SJCRH30 (cell line): ENCODE measurements around the gene PLA2G5. TPM values are rescaled to one million over a fixed set of nuclear protein-coding genes. Genes with fewer than 3 reads are reported as not detected.

ENCODE experiments used
- DNase-seq, 2 experiments: peaks; one replicate each; pipeline ENCODE4 v3.0.0-alpha.2; 2015 to 2020
- H3K27ac ChIP-seq: fragments of 250-450 bp; sonication (Bioruptor Pico); 2 replicates; pipeline ENCODE4 v1.5.1; 2020; ENCODE audit warnings: mild to moderate bottlenecking, moderate library complexity
- H3K27me3 ChIP-seq: fragments of 250-450 bp; sonication (Bioruptor Pico); 2 replicates; pipeline ENCODE4 v1.5.1; 2020; ENCODE audit warnings: mild to moderate bottlenecking, moderate library complexity
- H3K36me3 ChIP-seq: fragments of 250-450 bp; sonication (Bioruptor Pico); 2 replicates; pipeline ENCODE4 v1.5.1; 2020; ENCODE audit warnings: mild to moderate bottlenecking, moderate library complexity
- H3K4me1 ChIP-seq: fragments of 250-450 bp; sonication (Bioruptor Pico); 2 replicates; pipeline ENCODE4 v1.5.1; 2020; ENCODE audit warnings: mild to moderate bottlenecking, moderate library complexity
- H3K4me3 ChIP-seq: fragments of 250-450 bp; sonication (Bioruptor Pico); 2 replicates; pipeline ENCODE4 v1.5.1; 2020; ENCODE audit warnings: mild to moderate bottlenecking, moderate library complexity
- H3K9me3 ChIP-seq: fragments of 250-450 bp; sonication (Bioruptor Pico); replicated peaks from 2 replicates; pipeline ENCODE4 v1.5.1; 2020; ENCODE audit warnings: mild to moderate bottlenecking, moderate library complexity
- total RNA-seq: library from RNA; depleted of rRNA; stranded (reverse); fragments of >200 nt; shearing (Covaris generic); gene quantifications from 2 replicates; pipeline ENCODE4 v1.2.3, GENCODE V29; 2014

The PLA2G5 gene
- total RNA-seq, 1 experiment from 2014 or later: 0.51 TPM

- Histone ChIP-seq H3K27ac (no peak overlapping the region), H3K4me1 (no peaks in the 10 kb centered on the region), H3K4me3 (no peak overlapping the region), H3K27me3 (no peaks in the 10 kb centered on the region; the same call in 1 of the 2 replicates), H3K36me3 (no peaks in the 10 kb centered on the region), H3K9me3 (no peaks in the 10 kb centered on the region)
- no peak for DNase-seq
Observed at GRCh38 chr1:20090119-20090518, 20.1 kb downstream of the PLA2G5 start.

- no peak overlapping the region for H3K27ac ChIP-seq
- no peaks in the 10 kb centered on the region for H3K4me1 ChIP-seq
- no peak overlapping the region for H3K4me3 ChIP-seq
- no peaks in the 10 kb centered on the region; the same call in 1 of the 2 replicates for H3K27me3 ChIP-seq
- no peak for DNase-seq
- no peaks in the 10 kb centered on the region for H3K9me3 ChIP-seq
- no peaks in the 10 kb centered on the region for H3K36me3 ChIP-seq
Observed at GRCh38 chr1:20090641-20091040, 20.6 kb downstream of the PLA2G5 start.

GRCh38 chr1:20093303-20093702, 23.3 kb downstream of the PLA2G5 start:
- H3K27me3 ChIP-seq: no peaks in the 10 kb centered on the region; the same call in 1 of the 2 replicates
- no peak for DNase-seq
- H3K9me3 ChIP-seq: peaks cover 6% of the 10 kb centered on the region; the same call in 1 of the 2 replicates

GRCh38 chr1:20093940-20094391, 24.0 kb downstream of the PLA2G5 start:
- H3K4me1 ChIP-seq: no peaks in the 10 kb centered on the region
- H3K27me3 ChIP-seq: no peaks in the 10 kb centered on the region; the same call in 1 of the 2 replicates
- peaks cover 6% of the 10 kb centered on the region; the same call in 1 of the 2 replicates for H3K9me3 ChIP-seq
- H3K4me3 ChIP-seq: no peak overlapping the region
- H3K36me3 ChIP-seq: no peaks in the 10 kb centered on the region
- no peak for DNase-seq
- H3K27ac ChIP-seq: no peak overlapping the region

More at GRCh38 chr1:20093303-20093702, 23.3 kb downstream of the PLA2G5 start:
- Histone ChIP-seq H3K4me3 (no peak overlapping the region), H3K27ac (no peak overlapping the region), H3K4me1 (no peaks in the 10 kb centered on the region), H3K36me3 (no peaks in the 10 kb centered on the region)

GRCh38 chr1:20095564-20096434, 25.8 kb downstream of the PLA2G5 start:
- Histone ChIP-seq H3K9me3 (peaks cover 6% of the 10 kb centered on the region; the same call in 1 of the 2 replicates), H3K4me1 (no peaks in the 10 kb centered on the region), H3K27me3 (no peaks in the 10 kb centered on the region; the same call in 1 of the 2 replicates), H3K36me3 (no peaks in the 10 kb centered on the region), H3K27ac (no peak overlapping the region), H3K4me3 (no peak overlapping the region)
- DNase-seq: no peak

- no peak for DNase-seq
- no peak overlapping the region for H3K27ac ChIP-seq
- no peaks in the 10 kb centered on the region for H3K27me3 ChIP-seq
- H3K36me3 ChIP-seq: no peaks in the 10 kb centered on the region
- H3K4me1 ChIP-seq: no peaks in the 10 kb centered on the region
- peaks cover 6% of the 10 kb centered on the region; the same call in 1 of the 2 replicates for H3K9me3 ChIP-seq
- H3K4me3 ChIP-seq: no peak overlapping the region
Observed at GRCh38 chr1:20096840-20097447, 26.9 kb downstream of the PLA2G5 start.

GRCh38 chr1:20099533-20099932, 29.5 kb downstream of the PLA2G5 start:
- Histone ChIP-seq H3K27ac (no peak overlapping the region), H3K4me1 (no peaks in the 10 kb centered on the region; the same call in 1 of the 2 replicates), H3K27me3 (peaks cover 10% of the 10 kb centered on the region), H3K36me3 (no peaks in the 10 kb centered on the region), H3K4me3 (no peak overlapping the region), H3K9me3 (peaks cover 6% of the 10 kb centered on the region; the same call in 1 of the 2 replicates)
- DNase-seq: no peak

GRCh38 chr1:20100632-20101355, 30.8 kb downstream of the PLA2G5 start:
- Histone ChIP-seq H3K27ac (no peak overlapping the region), H3K4me3 (no peak overlapping the region), H3K9me3 (peaks cover 6% of the 10 kb centered on the region; the same call in 1 of the 2 replicates), H3K4me1 (no peaks in the 10 kb centered on the region; the same call in 1 of the 2 replicates), H3K27me3 (peaks cover 10% of the 10 kb centered on the region), H3K36me3 (no peaks in the 10 kb centered on the region)
- DNase-seq: peak; percentile 16 to 56

- no peak overlapping the region for H3K4me3 ChIP-seq
- H3K27ac ChIP-seq: no peak overlapping the region
- peaks cover 10% of the 10 kb centered on the region for H3K27me3 ChIP-seq
- no peaks in the 10 kb centered on the region for H3K36me3 ChIP-seq
- no peaks in the 10 kb centered on the region for H3K9me3 ChIP-seq
- no peaks in the 10 kb centered on the region; the same call in 1 of the 2 replicates for H3K4me1 ChIP-seq
- DNase-seq: no peak
Observed at GRCh38 chr1:20102875-20103274, 32.9 kb downstream of the PLA2G5 start.

GRCh38 chr1:20105856-20106255, 35.9 kb downstream of the PLA2G5 start:
- Histone ChIP-seq H3K9me3 (no peaks in the 10 kb centered on the region), H3K27ac (no peak overlapping the region), H3K36me3 (no peaks in the 10 kb centered on the region), H3K4me3 (no peak overlapping the region), H3K27me3 (peaks cover 10% of the 10 kb centered on the region), H3K4me1 (no peaks in the 10 kb centered on the region; the same call in 1 of the 2 replicates)
- no peak for DNase-seq

- Histone ChIP-seq H3K4me3 (no peak overlapping the region), H3K27ac (no peak overlapping the region), H3K4me1 (no peaks in the 10 kb centered on the region; the same call in 1 of the 2 replicates), H3K9me3 (no peaks in the 10 kb centered on the region), H3K27me3 (peaks cover 10% of the 10 kb centered on the region), H3K36me3 (no peaks in the 10 kb centered on the region)
- peak in 1 of 2 experiments; percentile 45 for DNase-seq
Observed at GRCh38 chr1:20107351-20107750, 37.4 kb downstream of the PLA2G5 start.

GRCh38 chr1:20107796-20108195, 37.8 kb downstream of the PLA2G5 start:
- Histone ChIP-seq H3K9me3 (no peaks in the 10 kb centered on the region), H3K27me3 (peaks cover 5% of the 10 kb centered on the region), H3K36me3 (no peaks in the 10 kb centered on the region), H3K27ac (no peak overlapping the region), H3K4me3 (no peak overlapping the region), H3K4me1 (no peaks in the 10 kb centered on the region; the same call in 1 of the 2 replicates)
- DNase-seq: no peak

GRCh38 chr1:20108366-20109123, 38.6 kb downstream of the PLA2G5 start:
- DNase-seq: no peak
- Histone ChIP-seq H3K36me3 (no peaks in the 10 kb centered on the region), H3K27ac (no peak overlapping the region), H3K4me1 (no peaks in the 10 kb centered on the region), H3K4me3 (no peak overlapping the region), H3K27me3 (no peaks in the 10 kb centered on the region), H3K9me3 (no peaks in the 10 kb centered on the region)
